Astrocyte of the cerebellum (primary cell): ENCODE results near the gene HECW1.

Experiments used
- DNase-seq: peaks from one replicate; pipeline ENCODE4 v3.0.0-alpha.2; 2011; ENCODE audit warnings: low read depth
- H3K4me3 ChIP-seq: 2 replicates; pipeline ENCODE4 v1.5.1; 2011; ENCODE audit warnings: mild to moderate bottlenecking, low read depth, low read length, moderate library complexity
- CTCF ChIP-seq: IDR thresholded peaks from 2 replicates; pipeline ENCODE4 v1.5.1; 2012; ENCODE audit warnings: low read length, low read depth, moderate library complexity, mild to moderate bottlenecking; ENCODE audit errors: missing control alignments
- in situ Hi-C: cut with HindIII; loops from 2 replicates; pipeline ENCODE4 v1.10.0; 2017; ENCODE audit warnings: low sequenced_read_pairs

Gene HECW1

GRCh38 chr7:43248553-43248952 is 136.1 kb downstream of the HECW1 start:
- no peak for DNase-seq
- no peak overlapping the region for H3K4me3 ChIP-seq
- in situ Hi-C loops = no loop called here
- no peak for TF ChIP-seq CTCF

GRCh38 chr7:43248961-43249822 is 136.7 kb downstream of the HECW1 start:
- in situ Hi-C loops = no loop called here
- DNase-seq = no peak
- no peak for TF ChIP-seq CTCF
- H3K4me3 ChIP-seq = peak overlapping the region; percentile 9

- in situ Hi-C loops = no loop called here
- H3K4me3 ChIP-seq = no peak overlapping the region
- no peak for DNase-seq
- TF ChIP-seq CTCF = no peak
These were observed 137.3 kb downstream of the HECW1 start for GRCh38 chr7:43249823-43250145.

- peak; percentile 82 for DNase-seq
- H3K4me3 ChIP-seq = no peak overlapping the region
- peak; percentile 93 for TF ChIP-seq CTCF
- in situ Hi-C loops = no loop called here
These were observed 148.8 kb downstream of the HECW1 start for GRCh38 chr7:43260980-43261878.

- in situ Hi-C loops = no loop called here
- TF ChIP-seq CTCF = no peak
- no peak overlapping the region for H3K4me3 ChIP-seq
- DNase-seq = no peak
These were observed 152.7 kb downstream of the HECW1 start for GRCh38 chr7:43265139-43265538.

- no peak for TF ChIP-seq CTCF
- H3K4me3 ChIP-seq = no peak overlapping the region
- DNase-seq = no peak
- in situ Hi-C loops = no loop called here
These were observed 161.7 kb downstream of the HECW1 start for GRCh38 chr7:43273939-43274719.
